ENCODE measurements around the gene GP9.

Gene GP9

DNA sequence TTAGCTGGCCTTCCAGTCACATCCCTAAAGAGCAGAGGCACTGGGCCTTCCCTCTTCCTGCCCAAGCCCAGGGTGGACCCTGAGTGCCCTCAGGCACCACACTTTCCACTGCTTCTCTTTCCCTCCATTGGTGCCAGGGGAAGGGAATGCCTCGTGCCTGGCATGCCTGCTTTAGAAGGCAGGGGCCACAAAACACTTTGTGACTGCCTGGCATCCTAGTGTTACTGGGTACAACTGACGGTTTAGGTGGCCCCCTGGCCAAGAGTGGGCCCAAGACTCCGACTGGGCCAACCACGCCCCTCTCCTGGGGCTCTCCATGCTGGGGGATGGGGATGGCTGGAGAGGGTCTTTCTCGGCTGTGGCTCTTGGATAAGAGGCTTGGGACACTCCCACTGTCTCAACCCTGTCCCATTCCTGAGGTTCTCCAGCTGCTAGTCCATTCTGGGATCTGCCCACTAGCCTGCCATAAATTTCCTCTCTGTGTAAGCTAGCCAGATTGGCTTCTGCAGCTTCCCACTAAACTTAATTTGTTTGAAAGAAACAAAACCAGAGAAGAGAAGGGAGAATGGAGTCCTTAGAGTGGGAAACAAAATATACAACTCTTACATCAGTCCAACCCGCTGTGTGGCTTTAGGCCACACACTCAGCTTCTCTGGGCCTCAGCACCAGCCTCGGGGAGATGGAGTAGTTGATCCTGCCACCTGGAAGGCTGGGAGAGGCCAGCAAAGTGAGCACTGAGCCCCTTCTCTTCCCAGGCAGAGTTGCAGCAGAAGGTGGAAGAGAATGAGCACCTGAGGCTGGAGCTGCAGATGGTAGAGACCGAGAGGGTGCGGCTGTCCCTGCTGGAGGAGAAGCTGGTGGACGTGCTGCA lies 24.1 kb upstream of the GP9 start:
- no peak for DNase-seq (ENCODE audit: low read depth)
- TF ChIP-seq CTCF (IDR thresholded peaks at IDR 0.05; ENCODE audit: low read depth, low read length): no peak
- TF ChIP-seq POLR2A (IDR thresholded peaks at IDR 0.05; ENCODE audit: extremely low read depth, insufficient read length): no peak
- no peak for TF ChIP-seq MYC (IDR thresholded peaks at IDR 0.05; ENCODE audit: low read depth, low read length)
- TF ChIP-seq, protein P1, sequence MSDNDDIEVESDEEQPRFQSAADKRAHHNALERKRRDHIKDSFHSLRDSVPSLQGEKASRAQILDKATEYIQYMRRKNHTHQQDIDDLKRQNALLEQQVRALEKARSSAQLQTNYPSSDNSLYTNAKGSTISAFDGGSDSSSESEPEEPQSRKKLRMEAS (IDR thresholded peaks at IDR 0.05; ENCODE audit: low read depth, low read length): no peak
- no peak overlapping the region for H3K4me3 ChIP-seq (ENCODE audit: low read depth, low read length)

DNA sequence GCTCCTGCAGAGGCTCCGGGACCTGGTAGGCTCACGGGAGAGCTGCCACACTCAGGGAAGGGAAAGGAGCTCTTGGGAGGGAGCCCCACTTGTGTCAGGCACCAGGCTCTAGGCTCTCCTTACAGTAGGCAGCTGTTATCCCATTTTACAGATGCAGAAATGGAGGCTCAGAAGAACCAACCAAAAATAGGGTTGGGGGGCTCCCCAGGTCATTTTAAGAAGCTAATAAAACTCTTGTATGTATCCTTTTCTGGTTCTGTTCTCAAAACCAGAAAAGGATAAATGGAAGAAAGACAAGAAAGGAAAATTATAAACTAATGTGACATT lies 23.5 kb upstream of the GP9 start:
- TF ChIP-seq, protein P1 (IDR thresholded peaks at IDR 0.05; ENCODE audit: low read depth, low read length): no peak
- TF ChIP-seq MYC (IDR thresholded peaks at IDR 0.05; ENCODE audit: low read depth, low read length): no peak
- TF ChIP-seq CTCF (IDR thresholded peaks at IDR 0.05; ENCODE audit: low read depth, low read length): no peak
- TF ChIP-seq POLR2A (IDR thresholded peaks at IDR 0.05; ENCODE audit: extremely low read depth, insufficient read length): no peak
- no peak for DNase-seq (ENCODE audit: low read depth)
- H3K4me3 ChIP-seq (ENCODE audit: low read depth, low read length): no peak overlapping the region

GRCh38 chr3:129038121-129038855 lies 22.3 kb upstream of the GP9 start:
- TF ChIP-seq MYC (IDR thresholded peaks at IDR 0.05; ENCODE audit: low read depth, low read length): no peak
- TF ChIP-seq POLR2A (IDR thresholded peaks at IDR 0.05; ENCODE audit: extremely low read depth, insufficient read length): no peak
- TF ChIP-seq CTCF (IDR thresholded peaks at IDR 0.05; ENCODE audit: low read depth, low read length): no peak
- TF ChIP-seq, protein P1 (IDR thresholded peaks at IDR 0.05; ENCODE audit: low read depth, low read length): no peak
- peak; percentile 31 for DNase-seq (ENCODE audit: low read depth)

DNA sequence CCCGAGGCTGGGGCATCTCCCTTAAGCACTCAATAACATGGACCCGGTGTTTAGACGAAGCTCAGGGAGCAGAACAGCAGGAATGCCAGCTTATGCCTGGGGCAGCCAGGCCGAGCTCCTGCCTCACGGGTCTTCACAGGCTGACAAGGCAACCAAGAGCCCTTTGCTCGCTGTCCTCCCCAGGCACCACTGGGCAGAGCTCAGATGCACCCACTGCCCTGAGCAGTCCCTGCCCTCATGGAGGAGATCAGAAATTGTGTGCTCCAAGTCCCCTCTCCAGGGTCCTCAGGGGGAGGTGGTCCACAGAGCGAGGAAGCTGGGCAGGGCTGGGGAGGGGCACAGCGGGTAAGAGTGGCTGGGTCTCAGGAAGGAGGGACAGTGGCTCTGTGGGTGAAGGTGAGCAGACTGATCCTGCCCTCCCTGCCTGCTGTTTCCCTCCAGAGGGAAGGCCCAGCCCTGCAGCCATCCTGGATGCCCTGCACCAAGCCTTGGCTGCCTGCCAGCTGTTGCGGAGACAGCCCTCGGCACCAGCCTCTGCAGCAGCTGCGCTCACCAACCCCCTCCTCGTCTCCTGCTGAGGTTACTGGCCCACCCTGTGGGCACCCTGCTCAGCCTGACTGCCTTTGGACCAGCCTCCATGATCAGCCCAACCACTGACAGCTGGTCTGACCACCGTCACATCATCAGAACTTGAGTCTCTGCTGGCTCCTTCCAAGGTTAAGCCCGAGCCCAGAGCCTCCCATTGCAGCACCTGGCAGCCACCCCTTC lies 21.1 kb upstream of the GP9 start:
- TF ChIP-seq, protein P1 (IDR thresholded peaks at IDR 0.05; ENCODE audit: low read depth, low read length): no peak
- TF ChIP-seq POLR2A (IDR thresholded peaks at IDR 0.05; ENCODE audit: extremely low read depth, insufficient read length) (no peak), MYC (IDR thresholded peaks at IDR 0.05; ENCODE audit: low read depth, low read length) (no peak), CTCF (IDR thresholded peaks at IDR 0.05; ENCODE audit: low read depth, low read length) (no peak)
- no peak for DNase-seq (ENCODE audit: low read depth)
- no peak overlapping the region for H3K4me3 ChIP-seq (ENCODE audit: low read depth, low read length)

More at GRCh38 chr3:129038121-129038855, 22.3 kb upstream of the GP9 start:
- H3K4me3 ChIP-seq (ENCODE audit: low read depth, low read length): no peak overlapping the region

GRCh38 chr3:129040039-129040336 lies 20.6 kb upstream of the GP9 start:
- no peak overlapping the region for H3K4me3 ChIP-seq (ENCODE audit: low read depth, low read length)
- DNase-seq (ENCODE audit: low read depth): no peak
- no peak for TF ChIP-seq POLR2A (IDR thresholded peaks at IDR 0.05; ENCODE audit: extremely low read depth, insufficient read length)
- TF ChIP-seq, protein P1 (IDR thresholded peaks at IDR 0.05; ENCODE audit: low read depth, low read length): no peak
